Myocyte (in vitro differentiated cells): Measurements from ENCODE around the gene KRT13. TPM values are rescaled to one million over a fixed set of nuclear protein-coding genes. Genes with fewer than 3 reads are reported as not detected.

Experiments used
- DNase-seq: peaks from one replicate; pipeline ENCODE4 v3.0.0-alpha.2; 2012; ENCODE audit warnings: low read depth
- total RNA-seq: library from RNA; depleted of rRNA; stranded (reverse); fragments of >200 nt; gene quantifications from 2 replicates; pipeline ENCODE4 v1.2.3, GENCODE V29; 2014

KRT13 gene
- total RNA-seq, 1 donor from 2014 or later: not detected

DNA sequence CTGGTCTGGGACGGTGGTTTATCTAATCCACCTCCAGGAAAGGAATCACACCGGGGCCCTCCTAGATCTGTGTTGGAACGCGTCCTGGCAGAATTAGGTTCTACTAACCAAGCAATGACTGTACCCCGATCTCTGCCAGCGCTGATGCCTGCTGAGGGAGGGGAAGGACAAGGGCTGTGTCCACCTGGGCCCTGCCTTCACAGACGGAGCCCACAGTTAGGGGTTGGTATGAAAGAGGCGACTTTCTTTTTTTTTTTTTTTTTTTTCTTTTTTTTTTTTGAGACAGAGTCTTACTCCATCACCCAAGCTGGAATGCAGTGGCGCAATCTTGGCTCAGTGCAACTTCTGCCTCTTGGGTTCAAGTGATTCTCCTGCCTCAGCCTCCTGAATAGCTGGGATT is 32.6 kb upstream of the KRT13 start:
- no peak for DNase-seq

GRCh38 chr17:41537614-41537954 is 32.2 kb upstream of the KRT13 start:
- no peak for DNase-seq

GRCh38 chr17:41536741-41537613 is 31.6 kb upstream of the KRT13 start:
- DNase-seq: no peak

DNA sequence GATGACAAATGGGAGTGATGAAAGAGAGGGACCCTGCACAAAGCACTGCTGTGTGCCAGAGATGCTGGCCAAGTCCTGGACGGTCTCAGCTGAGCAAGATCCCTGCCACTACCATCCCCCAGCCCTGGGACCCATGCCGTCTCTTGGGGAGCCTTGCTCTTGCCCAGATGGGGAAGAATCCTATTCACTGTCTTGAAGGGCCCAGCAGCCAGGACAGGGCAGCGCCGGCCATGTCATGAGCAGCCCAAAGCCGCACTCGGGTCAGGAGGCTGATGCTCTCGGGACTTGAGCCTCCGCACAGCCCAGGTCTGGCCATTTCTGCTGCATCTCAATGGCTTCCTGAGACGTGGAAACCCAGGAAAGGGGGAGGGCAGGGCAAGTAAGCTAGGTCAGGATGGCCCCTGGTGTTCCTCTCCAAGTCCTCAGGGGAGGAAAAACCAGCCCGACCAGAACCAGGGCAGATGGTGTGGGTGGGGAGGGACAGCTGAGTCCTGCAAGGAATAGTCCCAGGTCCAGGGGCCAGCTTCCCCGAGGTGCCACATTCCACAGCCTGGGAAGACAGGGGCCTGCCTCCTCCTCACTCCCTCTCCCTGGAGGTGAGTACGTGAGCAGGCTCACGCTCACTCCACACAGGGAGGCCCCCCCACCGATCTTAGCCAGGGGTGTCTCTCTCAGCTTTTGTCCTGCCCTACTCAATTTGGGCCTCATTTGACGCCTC is 30.5 kb upstream of the KRT13 start:
- no peak for DNase-seq

- no peak for DNase-seq
These were observed 29.6 kb upstream of the KRT13 start for GRCh38 chr17:41534899-41535546.

- DNase-seq: no peak
These were observed 28.2 kb upstream of the KRT13 start for GRCh38 chr17:41533613-41534012.

- no peak for DNase-seq
These were observed 27.6 kb upstream of the KRT13 start for GRCh38 chr17:41532947-41533570.

DNA sequence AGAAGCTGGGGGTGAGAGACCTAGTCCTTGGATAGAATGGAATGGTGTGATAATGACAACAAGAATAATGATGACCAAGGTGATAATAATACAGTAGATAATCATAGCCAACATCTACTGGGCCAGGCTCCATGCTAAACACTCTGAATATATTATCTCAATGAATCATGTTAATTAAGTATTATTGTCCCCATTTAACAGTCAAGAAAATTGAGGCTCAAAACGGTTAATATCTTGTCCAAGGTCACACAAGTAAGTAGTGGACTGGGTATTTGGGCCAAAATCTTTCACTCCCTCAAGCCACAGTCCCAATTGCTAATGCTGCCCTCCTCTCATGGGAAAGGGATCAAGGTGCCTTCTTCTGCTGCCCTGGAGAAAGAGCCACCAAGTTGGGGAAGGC is 26.6 kb upstream of the KRT13 start:
- DNase-seq: no peak

DNA sequence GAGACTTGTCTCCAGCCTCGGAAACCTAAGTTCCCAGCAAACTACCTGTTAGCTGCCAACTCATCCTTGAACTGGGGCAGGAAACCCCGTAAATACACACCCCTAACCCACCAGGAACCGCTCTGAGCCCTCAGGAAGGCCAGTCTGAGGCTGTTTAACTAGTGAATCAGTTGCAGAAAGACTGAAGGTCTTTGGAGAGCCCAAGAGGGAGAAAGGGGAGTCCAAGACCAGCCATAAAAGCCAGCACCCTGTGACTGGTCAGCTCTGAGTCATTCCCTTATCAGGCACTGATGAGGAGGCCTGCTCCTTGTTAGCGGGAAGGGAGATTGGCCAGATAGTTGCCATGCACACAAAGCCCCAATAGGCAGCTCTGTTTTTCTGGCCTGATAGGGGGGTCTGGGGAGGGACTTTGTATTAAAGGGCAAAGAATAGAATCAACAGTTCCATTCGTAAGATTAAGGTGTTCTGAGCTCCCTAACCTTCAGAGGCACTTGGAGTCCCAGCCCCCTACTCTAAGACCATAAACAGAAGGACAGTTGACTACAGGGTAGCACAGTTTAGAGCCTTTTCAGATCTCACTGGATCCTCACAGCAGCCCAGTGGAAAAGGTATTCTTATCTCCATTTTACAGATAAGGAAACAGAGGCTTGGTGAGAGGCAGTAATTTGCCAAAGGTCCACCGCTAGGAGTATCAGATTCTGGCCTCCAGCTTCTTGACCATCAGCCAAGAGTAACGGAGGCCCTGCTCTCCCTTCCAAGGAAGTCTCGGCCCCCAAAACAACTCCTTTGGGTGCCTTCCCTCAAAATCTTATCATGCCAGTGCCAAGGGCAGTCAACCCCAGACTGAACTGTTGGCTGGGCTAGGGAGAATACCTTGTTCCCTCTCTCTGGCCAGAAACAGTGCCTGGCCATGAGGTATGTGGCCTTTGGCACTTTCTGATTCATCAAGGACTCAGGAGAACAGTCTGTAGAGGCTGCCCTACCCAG is 24.9 kb upstream of the KRT13 start:
- DNase-seq: no peak

DNA sequence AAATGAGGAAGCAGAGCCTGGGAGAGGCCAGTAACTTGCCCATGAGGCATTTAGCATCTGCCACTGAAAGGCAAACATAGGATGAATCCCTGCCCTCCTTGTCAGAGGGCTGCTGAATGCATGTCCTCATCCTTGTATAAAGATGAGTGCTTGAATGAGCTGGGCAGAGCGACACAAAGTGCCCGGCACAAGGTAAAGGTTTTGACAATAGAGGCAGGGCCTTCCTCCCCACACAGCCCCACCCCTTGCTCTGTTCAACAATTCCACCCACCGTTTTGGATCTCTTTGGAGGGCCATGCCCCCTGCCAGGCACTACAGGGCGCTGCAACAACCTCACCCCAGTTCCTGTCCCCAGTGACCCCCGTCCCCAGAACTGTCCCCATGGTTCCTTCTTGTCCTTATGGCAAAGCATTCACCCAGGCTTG is 24.1 kb upstream of the KRT13 start:
- DNase-seq: no peak

- no peak for DNase-seq
These were observed 23.5 kb upstream of the KRT13 start for GRCh38 chr17:41528959-41529353.

- DNase-seq: no peak
These were observed 21.9 kb upstream of the KRT13 start for GRCh38 chr17:41527063-41528023.

- no peak for DNase-seq
These were observed 18.8 kb upstream of the KRT13 start for GRCh38 chr17:41524261-41524660.

DNA sequence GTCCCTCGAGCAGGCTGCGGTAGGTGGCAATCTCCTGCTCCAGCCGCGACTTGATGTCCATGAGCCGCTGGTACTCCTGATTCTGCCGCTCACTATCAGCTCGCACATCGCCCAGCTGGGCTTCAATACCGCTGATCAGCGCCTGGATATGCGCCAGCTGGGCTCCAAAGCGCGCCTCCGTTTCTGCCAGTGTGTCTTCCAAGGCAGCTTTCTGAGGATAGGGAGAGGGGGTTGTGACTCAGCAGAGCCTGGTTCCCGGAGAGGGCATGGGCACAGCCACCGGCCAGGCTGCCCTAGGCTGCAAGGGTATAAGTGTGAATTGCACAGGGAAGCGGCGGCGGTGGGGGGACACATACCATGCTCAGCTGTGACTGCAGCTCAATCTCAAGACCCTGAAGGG is 18.4 kb upstream of the KRT13 start:
- no peak for DNase-seq

DNA sequence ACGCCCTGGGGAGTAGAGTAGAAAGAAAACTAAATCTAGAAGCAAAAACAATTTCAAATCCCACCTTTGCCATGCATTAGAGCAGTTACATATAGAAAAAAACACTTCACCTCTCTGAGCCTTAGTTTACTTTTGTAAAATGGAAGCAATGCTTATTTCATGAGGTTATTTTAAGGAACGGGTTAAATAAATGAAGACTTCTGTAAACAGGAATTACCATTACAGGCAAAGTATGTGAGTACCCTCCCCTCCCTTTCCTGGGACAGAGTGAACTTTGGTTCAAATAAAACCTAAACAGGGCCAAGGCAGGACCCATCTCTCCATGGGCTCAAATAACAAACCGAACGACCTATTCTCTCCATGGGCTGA is 17.8 kb upstream of the KRT13 start:
- no peak for DNase-seq

DNA sequence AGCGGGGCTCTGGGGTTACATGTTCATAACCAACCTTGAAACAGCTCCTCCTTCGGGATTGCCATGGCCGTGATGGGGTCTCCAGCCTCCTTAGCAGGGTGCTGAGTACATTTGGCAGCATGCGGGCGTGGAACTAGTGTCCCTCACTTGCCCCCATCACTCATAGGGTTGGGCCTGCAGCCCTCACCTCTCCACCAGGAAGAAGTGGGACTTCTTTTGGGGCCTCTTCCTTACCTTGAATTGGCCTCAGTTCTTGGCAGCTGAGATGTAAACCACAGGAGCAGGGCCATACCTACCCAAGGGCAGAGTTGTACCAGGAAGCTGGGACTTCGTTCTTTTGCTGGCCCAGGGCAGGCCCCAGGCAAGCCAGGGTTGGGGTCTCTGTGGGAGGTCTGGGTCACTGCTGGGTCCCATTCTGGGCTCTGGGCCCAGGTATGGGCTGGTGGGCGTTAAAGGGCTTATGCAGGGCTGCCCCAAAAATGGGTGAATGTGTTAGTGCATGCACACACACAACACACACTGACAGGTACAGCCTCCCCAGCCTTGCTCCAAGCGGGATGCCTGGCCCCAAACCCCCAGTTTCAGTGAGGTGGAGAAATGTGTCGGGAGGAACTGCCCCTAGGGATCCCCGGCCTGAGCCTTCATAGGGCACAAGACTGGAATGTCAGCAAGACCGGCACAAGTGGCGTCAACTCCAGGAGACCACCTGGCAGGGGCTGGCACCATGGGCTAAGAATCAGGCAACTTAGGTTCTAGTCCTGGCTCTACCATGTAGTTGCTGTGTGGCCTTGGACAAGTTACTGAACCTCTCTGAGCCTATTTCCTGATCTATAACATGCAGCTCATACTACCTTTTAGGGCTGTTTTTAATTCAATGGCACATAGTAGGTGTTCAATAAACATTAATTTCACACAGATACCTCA is 17.2 kb upstream of the KRT13 start:
- DNase-seq: no peak

- no peak for DNase-seq
These were observed 16.3 kb upstream of the KRT13 start for GRCh38 chr17:41521574-41522261.
